Testis (tissue), 3 donors: ENCODE data around the gene HYDIN. TPM values are rescaled to one million over a fixed set of nuclear protein-coding genes. Genes with fewer than 3 reads are reported as not detected.
"Not testable (repeated sequence)": the region's sequence is repeated elsewhere in the genome, so short reads cannot be mapped to it uniquely, and the experiment has no call there.

Experiments used
- DNase-seq: peaks from one replicate; pipeline ENCODE4 v3.0.0-alpha.2; 2019
- H3K27ac ChIP-seq, 2 donors: fragments of 200-600 bp; sonication (generic); one replicate each; pipeline ENCODE4 v1.5.1; 2019
- H3K27me3 ChIP-seq: fragments of 200-600 bp; sonication (generic); one replicate; pipeline ENCODE4 v1.5.1; 2019
- H3K36me3 ChIP-seq: fragments of 200-600 bp; sonication (generic); one replicate; pipeline ENCODE4 v1.5.1; 2017; ENCODE audit warnings: low read depth; ENCODE audit errors: missing control alignments
- H3K4me1 ChIP-seq: fragments of 200-600 bp; sonication (generic); one replicate; pipeline ENCODE4 v1.5.1; 2019
- H3K4me3 ChIP-seq, 2 donors: fragments of 200-600 bp; sonication (generic); one replicate each; pipeline ENCODE4 v1.5.1; 2017 to 2019
- H3K9me3 ChIP-seq: fragments of 200-600 bp; sonication (generic); one replicate; pipeline ENCODE4 v1.5.1; 2017
- CTCF ChIP-seq, 3 experiments: fragments of 450-650 bp in 2 of 3; fragments of 200-600 bp in 1 of 3; sonication (generic) in 1 of 3; IDR thresholded peaks; one replicate each; pipeline ENCODE4 v1.5.1; 2016 to 2019; ENCODE audit warnings: antibody characterized with exemption in 3 of 3, mild to moderate bottlenecking in 2 of 3, moderate library complexity in 1 of 3
- POLR2A ChIP-seq: fragments of 450-650 bp; IDR thresholded peaks from one replicate; pipeline ENCODE4 v1.6.1; 2017; ENCODE audit warnings: antibody characterized with exemption, mild to moderate bottlenecking, moderate library complexity
- WGBS, 2 donors: methylation state at CpG; one replicate each; pipeline ENCODE4 v1.1.5; 2018; 5-methylcytosine and 5-hydroxymethylcytosine counted together
- intact Hi-C: fragments of 100-400 bp; cut with DNase I; formaldehyde crosslinking; loops from one replicate; pipeline ENCODE4 v1.15.1; 2023; ENCODE audit warnings: low total_unique reads
- polyA plus RNA-seq: library from polyadenylated mRNA; stranded (reverse); fragments of 350-450 nt; fragmentation: Illumina TruSeq; extraction: RNeasy Lipid Tissue Mini Kit (QIAGEN cat#74804); gene quantifications from one replicate; pipeline ENCODE4 v1.2.3, GENCODE V29; 2014; ENCODE audit warnings: low read depth, low replicate concordance; ENCODE audit not compliant: insufficient read depth
- total RNA-seq, 2 donors: library from RNA; depleted of rRNA; stranded (reverse); fragments of >200 nt; gene quantifications; one replicate each; pipeline ENCODE4 v1.2.3, GENCODE V29; 2016

HYDIN gene
- total and polyA plus RNA-seq, 3 donors from 2014 or later = 29.6 to 54.7 (median 30.3) TPM

GRCh38 chr16:71172481-71173207, 57.9 kb downstream of the HYDIN start:
- TF ChIP-seq POLR2A (no peak), CTCF (IDR thresholded peaks at IDR 0.05) (no peak)
- no peak for DNase-seq
- H3K36me3 ChIP-seq = no peaks in the 10 kb centered on the region
- H3K4me3 ChIP-seq = no peak overlapping the region
- H3K4me1 ChIP-seq = no peaks in the 10 kb centered on the region
- H3K27ac ChIP-seq = no peak overlapping the region
- no peaks in the 10 kb centered on the region for H3K9me3 ChIP-seq
- 58 to 64% methylated on average over 6 of the region's 6 CpGs for WGBS, 2 donors
- intact Hi-C loops = no loop called here
- H3K27me3 ChIP-seq = no peaks in the 10 kb centered on the region

GRCh38 chr16:71161007-71161406, 69.5 kb downstream of the HYDIN start:
- H3K9me3 ChIP-seq, intact Hi-C loops, H3K4me3 ChIP-seq, H3K4me1 ChIP-seq, DNase-seq, H3K36me3 ChIP-seq, H3K27me3 ChIP-seq, H3K27ac ChIP-seq: not testable (repeated sequence)
- 85 to 100% methylated on average over 1 to 4 of the region's 8 CpGs for WGBS, 2 donors

- H3K4me1 ChIP-seq, H3K36me3 ChIP-seq, H3K4me3 ChIP-seq, H3K9me3 ChIP-seq, intact Hi-C loops, H3K27ac ChIP-seq, DNase-seq, H3K27me3 ChIP-seq: not testable (repeated sequence)
- WGBS, 2 donors = 91% methylated on average over 1 of the region's 2 CpGs; no CpG with 5 or more reads in 1 of the 2 donors
These were observed 73.2 kb downstream of the HYDIN start for GRCh38 chr16:71157278-71157677.

- H3K27me3 ChIP-seq, H3K9me3 ChIP-seq, DNase-seq, H3K27ac ChIP-seq, H3K4me1 ChIP-seq, intact Hi-C loops, H3K36me3 ChIP-seq, H3K4me3 ChIP-seq: not testable (repeated sequence)
- WGBS, 2 donors = 96% methylated on average over 3 of the region's 6 CpGs; no CpG with 5 or more reads in 1 of the 2 donors
These were observed 77.2 kb downstream of the HYDIN start for GRCh38 chr16:71153329-71153728.

- 100% methylated on average over 1 of the region's 2 CpGs; no CpG with 5 or more reads in 1 of the 2 donors for WGBS, 2 donors
These were observed 78.9 kb downstream of the HYDIN start for GRCh38 chr16:71151654-71152053.

GRCh38 chr16:71143246-71143645, 87.3 kb downstream of the HYDIN start:
- 0% methylated on average over 1 of the region's 2 CpGs; no CpG with 5 or more reads in 1 of the 2 donors for WGBS, 2 donors
- H3K4me1 ChIP-seq, DNase-seq, H3K27me3 ChIP-seq, H3K27ac ChIP-seq, H3K9me3 ChIP-seq, intact Hi-C loops, H3K36me3 ChIP-seq, H3K4me3 ChIP-seq: not testable (repeated sequence)

More at GRCh38 chr16:71151654-71152053, 78.9 kb downstream of the HYDIN start:
- H3K4me3 ChIP-seq, intact Hi-C loops, DNase-seq, H3K4me1 ChIP-seq, H3K36me3 ChIP-seq, H3K9me3 ChIP-seq, H3K27me3 ChIP-seq, H3K27ac ChIP-seq: not testable (repeated sequence)

GRCh38 chr16:71110565-71110964, 120.0 kb downstream of the HYDIN start:
- H3K9me3 ChIP-seq, intact Hi-C loops, H3K4me1 ChIP-seq, H3K27ac ChIP-seq, DNase-seq, H3K4me3 ChIP-seq, H3K27me3 ChIP-seq, H3K36me3 ChIP-seq: not testable (repeated sequence)
- WGBS, 2 donors = 75 to 80% methylated on average over 1 to 2 of the region's 3 CpGs

GRCh38 chr16:71109656-71110208, 120.8 kb downstream of the HYDIN start:
- WGBS, 2 donors = 13 to 20% methylated on average over 1 of the region's 3 CpGs
- intact Hi-C loops, H3K9me3 ChIP-seq, H3K27ac ChIP-seq, H3K36me3 ChIP-seq, H3K27me3 ChIP-seq, DNase-seq, H3K4me1 ChIP-seq, H3K4me3 ChIP-seq: not testable (repeated sequence)

- H3K27me3 ChIP-seq, intact Hi-C loops, H3K27ac ChIP-seq, DNase-seq, H3K36me3 ChIP-seq, H3K4me3 ChIP-seq, H3K9me3 ChIP-seq, H3K4me1 ChIP-seq: not testable (repeated sequence)
These were observed 124.6 kb downstream of the HYDIN start for GRCh38 chr16:71105881-71106280.

GRCh38 chr16:71083573-71083972, 146.9 kb downstream of the HYDIN start:
- H3K4me3 ChIP-seq, H3K4me1 ChIP-seq, H3K27me3 ChIP-seq, H3K9me3 ChIP-seq, DNase-seq, H3K36me3 ChIP-seq, H3K27ac ChIP-seq, intact Hi-C loops: not testable (repeated sequence)
- WGBS, 2 donors = 85 to 94% methylated on average over 5 to 6 of the region's 6 CpGs

- H3K27ac ChIP-seq, H3K9me3 ChIP-seq, H3K27me3 ChIP-seq, DNase-seq, H3K4me1 ChIP-seq, intact Hi-C loops, H3K36me3 ChIP-seq, H3K4me3 ChIP-seq: not testable (repeated sequence)
- WGBS, 2 donors = 69 to 71% methylated on average over 1 of the region's 1 CpG
These were observed 149.7 kb downstream of the HYDIN start for GRCh38 chr16:71080777-71081176.
